Effector memory CD4-positive, alpha-beta T cell (primary cell): Measurements from ENCODE around the gene CCDC102B.

Experiments used
- DNase-seq, 3 donors: peaks; one replicate each; pipeline ENCODE4 v3.0.0-alpha.2; 2020
- H3K27ac ChIP-seq: 2 replicates; pipeline ENCODE4 v1.7.0; 2013; ENCODE audit warnings: mild to moderate bottlenecking, low read length, moderate library complexity; ENCODE audit not compliant: insufficient read depth, poor library complexity, severe bottlenecking
- H3K27me3 ChIP-seq: replicated peaks from 2 replicates; pipeline ENCODE4 v1.7.0; 2013; ENCODE audit warnings: mild to moderate bottlenecking, low read length; ENCODE audit not compliant: insufficient read depth, control insufficient read depth, poor library complexity, severe bottlenecking
- H3K36me3 ChIP-seq: 2 replicates; pipeline ENCODE4 v1.7.0; 2013; ENCODE audit warnings: mild to moderate bottlenecking, low read length, moderate library complexity; ENCODE audit not compliant: control insufficient read depth, insufficient read depth
- H3K4me1 ChIP-seq: 2 replicates; pipeline ENCODE4 v1.7.0; 2013; ENCODE audit warnings: low read length, mild to moderate bottlenecking; ENCODE audit not compliant: control insufficient read depth, insufficient read depth, poor library complexity, severe bottlenecking
- H3K4me3 ChIP-seq: 2 replicates; pipeline ENCODE4 v1.7.0; 2013; ENCODE audit warnings: low read length, low read depth, mild to moderate bottlenecking; ENCODE audit not compliant: insufficient read depth, poor library complexity, severe bottlenecking
- H3K9me3 ChIP-seq: 2 replicates; pipeline ENCODE4 v1.7.0; 2013; ENCODE audit warnings: mild to moderate bottlenecking, low read length, moderate library complexity; ENCODE audit not compliant: control insufficient read depth

The CCDC102B gene

DNA sequence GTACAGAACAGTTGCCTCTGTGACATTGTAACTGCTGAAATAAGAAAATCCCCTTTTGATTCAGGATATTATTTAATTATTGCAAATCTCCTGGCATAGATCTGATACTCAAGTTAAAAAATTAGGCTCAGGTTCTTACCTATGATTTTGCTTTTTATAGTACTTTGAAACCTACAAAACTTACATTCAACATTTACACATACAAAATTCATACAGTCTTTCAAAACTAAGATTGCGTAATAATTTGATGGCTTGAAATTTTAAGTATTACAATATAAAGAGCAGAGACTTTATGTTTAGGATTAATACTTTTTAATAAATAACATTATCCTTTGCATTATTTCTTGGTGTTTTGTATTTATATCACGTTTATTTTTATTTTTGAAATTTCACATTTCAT lies 291.1 kb downstream of the CCDC102B start:
- no peak for DNase-seq
- no peaks in the 10 kb centered on the region for H3K27me3 ChIP-seq
- H3K27ac ChIP-seq, result no peak overlapping the region
- no peak overlapping the region for H3K4me3 ChIP-seq
- H3K36me3 ChIP-seq, result no peaks in the 10 kb centered on the region
- H3K4me1 ChIP-seq, result no peaks in the 10 kb centered on the region
- no peaks in the 10 kb centered on the region for H3K9me3 ChIP-seq

DNA sequence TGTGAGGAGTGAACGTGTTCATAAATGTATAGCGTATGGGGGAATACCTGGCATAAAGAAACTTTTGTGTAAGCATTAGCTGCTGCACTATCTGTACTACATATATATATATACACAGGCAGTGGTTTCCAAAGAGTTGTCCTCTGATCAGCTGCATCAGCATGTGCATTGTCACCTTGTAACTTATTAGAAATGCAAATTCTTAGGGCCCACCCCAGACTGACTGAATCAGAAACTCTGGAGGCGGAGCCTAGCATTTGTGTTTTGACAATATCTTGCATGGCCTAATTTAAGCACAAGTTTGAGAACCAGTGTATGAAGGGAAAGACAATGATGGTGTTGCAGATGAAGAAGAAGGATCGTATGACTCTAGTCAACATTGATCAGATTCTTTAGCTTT lies 299.5 kb downstream of the CCDC102B start:
- H3K27ac ChIP-seq, result no peak overlapping the region
- no peaks in the 10 kb centered on the region for H3K9me3 ChIP-seq
- H3K4me3 ChIP-seq, result no peak overlapping the region
- no peaks in the 10 kb centered on the region for H3K27me3 ChIP-seq
- H3K4me1 ChIP-seq, result no peaks in the 10 kb centered on the region
- DNase-seq, result no peak
- H3K36me3 ChIP-seq, result no peaks in the 10 kb centered on the region

DNA sequence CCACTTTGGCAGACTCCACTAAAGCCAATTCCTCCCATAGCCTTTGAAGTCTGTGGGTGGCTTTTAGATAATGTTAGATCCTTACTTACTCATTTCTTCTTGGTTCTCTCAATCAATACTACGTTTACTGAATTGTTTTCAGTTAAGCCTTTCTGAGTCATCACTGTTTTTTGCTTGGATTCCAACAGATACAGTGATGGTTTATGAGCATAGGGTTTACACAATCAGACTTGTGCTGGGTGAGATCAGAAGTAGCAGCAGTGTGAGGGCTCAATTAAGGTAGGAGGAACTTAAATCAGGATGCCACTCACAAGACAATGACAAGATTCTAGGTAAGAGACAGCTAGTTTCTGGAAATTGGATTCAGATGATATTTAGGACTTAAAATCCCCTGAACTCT lies 305.1 kb downstream of the CCDC102B start:
- no peaks in the 10 kb centered on the region for H3K9me3 ChIP-seq
- no peak overlapping the region for H3K4me3 ChIP-seq
- H3K4me1 ChIP-seq, result no peaks in the 10 kb centered on the region
- no peak overlapping the region for H3K27ac ChIP-seq
- DNase-seq, result no peak
- no peaks in the 10 kb centered on the region for H3K36me3 ChIP-seq
- no peaks in the 10 kb centered on the region for H3K27me3 ChIP-seq
